ENCODE results near the gene TNNT2. TPM values are rescaled to one million over a fixed set of nuclear protein-coding genes. Genes with fewer than 3 reads are reported as not detected.

TNNT2 gene
- polyA plus RNA-seq, 1 donor, result 1,099 TPM

DNA sequence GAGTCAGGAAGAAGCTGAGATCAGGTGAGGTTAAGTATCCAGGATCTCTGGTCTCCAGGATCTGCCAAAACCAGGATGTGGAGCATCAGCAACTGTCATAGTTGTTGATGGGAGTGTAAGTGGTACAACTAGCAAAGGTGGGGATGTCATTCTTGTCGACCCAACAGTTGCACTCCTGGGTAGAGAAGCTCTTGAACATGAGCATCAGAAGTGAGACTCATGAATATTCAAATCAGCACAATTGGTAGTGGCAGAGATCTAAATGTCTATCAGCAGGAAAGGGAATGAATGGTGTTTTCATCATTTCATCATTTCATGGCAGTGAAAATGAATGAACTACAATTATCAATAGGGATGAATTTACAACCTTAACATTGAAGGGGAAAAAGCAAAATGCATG, 25.9 kb upstream of the TNNT2 start:
- DNase-seq (ENCODE audit: low read depth), result no peak

- DNase-seq (ENCODE audit: low read depth), result no peak
Measured at GRCh38 chr1:201401700-201402099, 24.2 kb upstream of the TNNT2 start.

DNA sequence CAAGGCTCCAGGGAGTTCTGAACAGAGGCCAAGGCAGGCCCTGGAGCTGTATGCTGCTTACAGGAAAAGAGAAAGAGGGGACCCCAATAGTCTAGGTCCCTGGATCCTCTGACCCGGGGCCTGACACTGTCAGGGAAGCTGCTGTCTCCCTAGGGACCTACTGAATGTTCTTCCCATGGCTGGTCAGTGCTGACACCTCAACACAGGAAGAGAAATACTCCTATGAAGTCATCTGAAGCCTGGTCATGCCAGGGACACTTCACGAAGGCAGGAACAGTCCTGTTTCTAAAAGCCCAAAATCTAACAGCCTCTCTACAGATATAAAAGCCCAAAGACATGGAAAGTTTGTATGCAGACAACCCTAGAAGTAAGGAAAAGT, 23.4 kb upstream of the TNNT2 start:
- no peak for DNase-seq (ENCODE audit: low read depth)

- no peak for DNase-seq (ENCODE audit: low read depth)
Measured at GRCh38 chr1:201400212-201400851, 22.9 kb upstream of the TNNT2 start.

DNA sequence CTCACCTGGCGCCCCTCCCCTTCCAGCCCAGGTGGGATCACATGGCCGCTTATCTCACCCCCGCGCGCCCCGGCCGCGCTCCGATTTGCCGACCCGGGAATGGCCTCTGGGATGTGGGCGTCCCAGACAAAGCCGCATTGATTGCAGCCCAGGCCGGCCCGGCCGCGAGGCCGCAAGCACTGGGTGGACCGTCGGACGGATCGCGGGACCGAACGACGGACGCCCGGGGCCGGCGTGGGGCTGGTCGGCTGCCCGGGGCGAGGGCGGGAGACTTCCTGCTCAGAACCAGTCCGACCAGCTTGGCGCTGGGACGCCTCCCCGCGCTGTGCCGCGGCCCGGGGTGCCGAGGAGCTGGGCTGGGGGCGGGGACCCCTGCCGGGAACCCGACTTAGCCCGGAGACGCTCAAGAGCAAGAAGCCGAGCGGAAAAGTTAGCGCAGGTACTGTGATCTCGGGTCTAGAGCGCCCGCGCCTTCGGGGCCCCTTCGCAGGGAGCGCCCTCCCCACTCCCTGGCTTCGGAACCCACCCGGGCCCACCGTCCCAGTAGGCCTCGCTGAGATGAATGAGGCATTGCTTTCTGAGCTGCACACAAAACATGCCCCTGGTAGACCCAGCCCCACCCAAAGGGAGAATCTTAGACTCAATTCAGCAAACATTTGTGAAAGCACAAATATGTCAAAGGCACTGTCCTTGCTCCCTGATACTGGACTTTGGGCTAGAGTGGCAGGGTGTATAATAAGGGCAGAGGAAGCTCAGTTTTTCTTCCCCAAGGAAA, 22.1 kb upstream of the TNNT2 start:
- no peak for DNase-seq (ENCODE audit: low read depth)

- no peak for DNase-seq (ENCODE audit: low read depth)
Measured at GRCh38 chr1:201399018-201399351, 21.5 kb upstream of the TNNT2 start, which contains the start of gene LAD1. Gene LAD1 (minus strand): TSS chr1:201399324. CDS start chr1:201399306, 18 bp downstream.

DNA sequence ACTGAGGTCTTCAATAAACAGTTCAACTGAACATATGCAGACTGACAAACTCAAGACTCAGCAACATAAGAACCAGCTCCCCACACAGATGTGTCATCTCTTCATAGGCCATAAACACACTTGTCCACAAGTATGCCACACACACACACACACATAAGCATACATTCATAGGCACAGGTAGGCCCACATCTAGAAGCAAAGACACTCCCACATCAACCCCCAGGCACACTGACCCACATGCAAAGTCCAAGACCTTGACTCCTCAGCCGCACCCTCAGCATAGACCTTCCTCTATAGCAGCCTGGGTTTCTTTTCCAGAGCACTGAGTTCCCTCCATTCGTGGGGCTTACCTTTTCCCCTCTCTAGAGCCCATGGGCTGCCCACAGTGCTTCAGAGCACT, 20.2 kb upstream of the TNNT2 start:
- DNase-seq (ENCODE audit: low read depth), result no peak

- DNase-seq (ENCODE audit: low read depth), result no peak
Measured at GRCh38 chr1:201396861-201397464, 19.5 kb upstream of the TNNT2 start.

GRCh38 chr1:201395936-201396335, 18.5 kb upstream of the TNNT2 start:
- no peak for DNase-seq (ENCODE audit: low read depth)

- no peak for DNase-seq (ENCODE audit: low read depth)
Measured at GRCh38 chr1:201394591-201394990, 17.1 kb upstream of the TNNT2 start.

- DNase-seq (ENCODE audit: low read depth), result no peak
Measured at GRCh38 chr1:201393076-201393475, 15.6 kb upstream of the TNNT2 start.

DNA sequence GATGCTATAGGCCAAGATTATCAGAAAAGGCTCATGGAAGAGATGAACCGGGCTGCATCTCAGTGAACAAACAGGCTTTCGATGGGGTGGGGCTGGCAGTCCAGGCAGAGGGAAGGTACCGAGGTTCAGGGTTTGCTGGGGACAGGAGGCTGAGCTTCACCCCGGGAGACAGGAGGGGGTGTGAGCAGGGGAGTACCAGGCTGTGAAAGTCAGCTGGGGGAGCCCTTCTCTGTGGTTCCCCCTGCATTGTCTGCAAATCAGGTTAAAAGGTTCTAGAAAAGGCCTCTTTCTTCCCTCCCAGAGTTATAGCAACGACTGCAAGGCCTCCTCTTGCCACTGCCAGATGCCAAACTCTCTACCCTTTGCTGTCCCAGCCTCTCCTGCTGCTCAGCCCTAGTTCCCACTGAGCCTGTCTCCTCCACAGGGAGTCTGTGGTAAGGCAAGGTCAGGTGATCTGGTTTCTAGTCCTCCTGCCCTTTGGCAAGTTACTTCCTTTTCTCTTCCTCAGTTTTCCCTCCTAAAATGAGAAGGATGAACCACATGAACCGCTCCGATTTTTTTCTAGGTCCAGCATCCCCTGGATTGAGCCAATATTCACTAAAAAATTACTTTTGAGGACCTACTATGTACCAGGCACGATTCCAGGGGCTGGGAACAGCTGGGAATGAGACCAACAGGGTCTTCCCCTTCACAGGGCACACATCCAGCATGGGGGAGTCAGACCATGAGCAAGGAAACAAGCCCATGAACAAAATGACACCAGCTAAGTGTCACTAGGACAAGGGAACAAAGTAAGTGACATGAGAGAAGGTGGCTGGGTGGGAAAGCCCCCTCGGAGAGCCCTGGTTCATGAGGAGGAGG, 14.4 kb upstream of the TNNT2 start:
- DNase-seq (ENCODE audit: low read depth), result no peak

- no peak for DNase-seq (ENCODE audit: low read depth)
Measured at GRCh38 chr1:201391225-201391624, 13.7 kb upstream of the TNNT2 start.

GRCh38 chr1:201389051-201389450, 11.6 kb upstream of the TNNT2 start:
- DNase-seq (ENCODE audit: low read depth), result no peak

DNA sequence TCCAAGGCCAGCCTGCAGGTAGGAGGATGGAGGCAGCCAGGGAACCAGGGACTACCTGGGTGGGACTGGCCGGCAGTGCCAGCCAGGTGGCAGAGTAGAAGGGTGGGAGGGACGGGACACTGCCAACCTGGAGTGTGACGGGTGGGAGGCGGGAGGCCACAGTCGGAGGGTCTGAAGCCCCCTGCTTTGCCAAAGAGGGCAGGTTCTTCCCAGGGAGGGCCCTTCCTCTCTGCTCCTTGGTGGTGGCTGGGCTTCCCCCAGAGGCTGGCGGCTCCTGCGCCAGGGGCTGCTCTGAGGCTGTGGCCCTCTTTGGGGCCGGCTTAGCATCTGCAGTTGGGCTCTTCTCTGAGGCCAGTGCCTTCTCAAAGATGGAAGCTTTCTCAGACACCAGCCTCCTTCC, 8.7 kb upstream of the TNNT2 start:
- no peak for DNase-seq (ENCODE audit: low read depth)

DNA sequence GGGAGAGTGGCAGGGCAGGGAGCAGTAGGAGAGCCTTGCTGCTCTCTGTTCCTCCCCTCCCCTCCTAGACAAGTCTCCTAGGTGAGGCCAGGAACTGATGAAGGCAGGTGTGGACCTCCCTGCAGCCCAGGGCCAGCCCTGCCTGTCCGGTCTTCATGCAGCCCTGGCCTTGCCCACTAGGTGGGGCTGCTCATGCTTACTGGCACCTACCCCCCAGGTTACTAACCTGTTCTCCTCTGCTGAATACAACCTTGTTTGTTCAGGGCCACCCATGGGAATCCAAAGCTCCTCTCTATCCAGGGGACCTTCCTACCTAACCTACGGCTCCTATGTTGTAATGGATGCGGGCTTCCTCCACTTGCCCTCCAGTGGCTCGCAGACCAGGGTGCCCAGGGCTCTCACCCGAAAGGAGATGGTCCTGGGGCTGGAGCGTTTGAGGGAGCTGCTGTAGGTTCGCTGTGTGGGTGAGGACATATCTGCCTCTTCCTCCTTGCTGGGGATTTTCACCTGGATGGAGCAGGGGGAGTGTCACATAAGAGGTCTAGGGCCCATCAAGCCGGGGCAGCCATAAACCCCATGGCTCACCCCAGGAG, 7.9 kb upstream of the TNNT2 start:
- DNase-seq (ENCODE audit: low read depth), result no peak

DNA sequence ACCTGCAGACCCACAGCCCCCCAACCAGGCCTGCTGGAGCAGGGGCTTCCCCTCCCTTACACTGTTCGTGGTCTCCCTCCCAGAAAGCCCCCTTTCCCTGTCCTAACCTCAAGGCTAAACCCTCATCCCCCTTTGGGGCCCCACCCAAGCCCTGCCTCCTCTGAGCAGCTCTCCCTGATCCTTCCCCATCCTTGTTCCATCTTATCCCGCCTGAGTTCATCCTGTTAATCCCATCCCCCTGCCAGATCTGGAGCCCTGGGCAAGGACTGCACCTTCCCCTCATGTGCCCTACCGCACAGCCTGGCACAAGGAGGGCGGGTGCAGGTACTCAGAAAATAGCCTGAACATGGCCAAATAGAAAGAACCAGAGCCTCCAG, 6.9 kb upstream of the TNNT2 start:
- DNase-seq (ENCODE audit: low read depth), result no peak

GRCh38 chr1:201383647-201384405, 6.3 kb upstream of the TNNT2 start:
- DNase-seq (ENCODE audit: low read depth), result peak; percentile 28

DNA sequence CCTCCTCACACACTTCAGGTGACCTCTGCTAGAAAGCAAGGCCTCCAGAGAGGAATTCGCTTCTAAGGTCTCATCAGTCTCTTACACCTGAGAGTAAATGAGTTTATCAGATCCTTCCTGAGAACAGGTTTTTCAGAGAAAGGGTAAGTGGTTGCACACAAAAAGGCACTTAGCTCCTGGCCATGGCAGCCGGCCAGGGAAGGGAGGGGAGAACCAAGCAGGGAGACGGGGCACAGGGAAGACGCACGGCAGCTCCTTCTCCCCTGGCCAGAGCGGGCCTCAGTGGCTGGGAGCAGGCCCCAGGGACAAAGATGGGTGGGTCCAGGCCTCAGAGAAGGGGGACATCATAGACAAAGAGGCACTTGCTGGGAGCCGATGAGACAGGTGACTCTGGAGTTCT, 3.6 kb upstream of the TNNT2 start:
- DNase-seq (ENCODE audit: low read depth), result no peak

DNA sequence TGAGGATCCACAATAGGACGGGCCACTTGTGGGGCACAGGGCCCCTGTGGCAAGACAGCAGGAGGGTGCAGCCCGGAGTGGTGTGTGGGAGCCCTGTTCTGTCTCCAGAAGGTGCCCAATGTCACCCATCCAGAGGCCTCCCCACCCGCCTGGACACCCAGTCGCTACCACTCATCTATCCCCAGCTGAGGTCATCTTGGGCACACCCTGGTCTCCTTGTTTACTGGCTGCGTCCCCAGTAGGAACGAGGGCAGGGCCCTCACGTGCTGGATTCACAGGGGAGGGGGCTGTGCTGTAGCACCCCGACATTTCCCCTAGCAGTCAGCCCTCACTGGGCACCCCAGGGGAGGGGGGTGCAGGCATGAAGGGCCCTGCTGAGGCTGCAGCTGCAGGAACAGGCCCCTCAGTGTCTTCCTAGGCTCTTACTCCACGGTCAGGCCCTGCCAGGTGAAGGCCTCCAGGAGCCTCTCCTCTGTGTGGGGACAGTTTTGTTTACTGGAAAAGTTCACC, 2.3 kb upstream of the TNNT2 start:
- DNase-seq (ENCODE audit: low read depth), result no peak

GRCh38 chr1:201378804-201379203, 1.3 kb upstream of the TNNT2 start:
- no peak for DNase-seq (ENCODE audit: low read depth)

All from forelimb muscle (tissue), 1 donor.